GM12874 (cell line): ENCODE measurements around the gene SEMA3G.

Experiments used
- TF ChIP-seq, protein P1 (sequence below): IDR thresholded peaks from 2 replicates; pipeline ENCODE4 v1.5.1; 2011; ENCODE audit warnings: low read depth, mild to moderate bottlenecking, control low read depth, low read length, moderate library complexity; ENCODE audit not compliant: insufficient read depth

The SEMA3G gene

DNA sequence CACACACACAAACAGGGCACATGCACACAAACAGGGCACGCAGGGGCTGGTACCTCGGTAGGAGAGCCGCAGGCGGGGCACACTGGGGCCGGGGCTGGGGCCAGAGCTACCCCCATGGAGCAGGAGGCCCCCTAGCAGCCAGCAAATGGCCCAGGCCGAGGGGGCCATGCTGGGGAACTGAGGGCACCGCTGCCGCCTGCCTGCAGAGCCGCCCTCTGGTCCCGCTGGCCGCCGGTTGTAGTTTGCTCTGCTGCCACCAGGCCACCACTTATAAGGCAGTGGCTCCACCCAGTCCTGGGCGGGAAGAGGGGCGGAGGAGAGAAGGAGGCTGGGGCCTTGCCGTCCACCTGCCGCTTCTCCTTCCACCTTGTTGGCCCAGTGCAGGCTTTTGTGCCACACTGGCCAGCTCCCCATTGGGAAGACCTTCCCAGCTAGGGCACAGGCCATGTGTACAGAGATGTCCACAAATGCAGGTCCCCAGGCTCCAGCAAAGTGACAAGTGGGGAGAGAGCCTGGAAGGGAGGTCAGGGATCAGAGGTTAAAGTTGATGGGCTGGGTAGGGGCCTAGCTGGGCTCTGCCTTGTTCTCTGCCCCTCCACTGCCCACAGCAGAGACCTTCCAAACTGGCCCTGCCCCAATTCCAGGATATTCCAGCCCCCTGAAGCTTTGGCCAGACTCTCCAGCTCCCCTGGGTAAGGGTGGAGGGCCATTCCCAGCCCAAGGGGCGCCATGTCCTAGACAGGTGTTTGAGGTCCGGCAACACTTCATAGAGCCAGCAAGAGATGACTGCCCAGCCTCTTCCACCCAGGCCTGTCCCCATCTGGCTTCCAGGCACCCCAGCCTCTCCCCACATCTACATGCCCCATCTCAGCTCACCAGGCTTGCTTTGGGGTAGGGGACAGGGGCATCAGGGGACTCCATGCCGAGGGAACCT lies at the start of gene SEMA3G:
Gene SEMA3G (minus strand): TSS at position 244 of the 934 bp plus-strand sequence. CDS start 76 bp downstream, at position 168.
- TF ChIP-seq, protein P1, sequence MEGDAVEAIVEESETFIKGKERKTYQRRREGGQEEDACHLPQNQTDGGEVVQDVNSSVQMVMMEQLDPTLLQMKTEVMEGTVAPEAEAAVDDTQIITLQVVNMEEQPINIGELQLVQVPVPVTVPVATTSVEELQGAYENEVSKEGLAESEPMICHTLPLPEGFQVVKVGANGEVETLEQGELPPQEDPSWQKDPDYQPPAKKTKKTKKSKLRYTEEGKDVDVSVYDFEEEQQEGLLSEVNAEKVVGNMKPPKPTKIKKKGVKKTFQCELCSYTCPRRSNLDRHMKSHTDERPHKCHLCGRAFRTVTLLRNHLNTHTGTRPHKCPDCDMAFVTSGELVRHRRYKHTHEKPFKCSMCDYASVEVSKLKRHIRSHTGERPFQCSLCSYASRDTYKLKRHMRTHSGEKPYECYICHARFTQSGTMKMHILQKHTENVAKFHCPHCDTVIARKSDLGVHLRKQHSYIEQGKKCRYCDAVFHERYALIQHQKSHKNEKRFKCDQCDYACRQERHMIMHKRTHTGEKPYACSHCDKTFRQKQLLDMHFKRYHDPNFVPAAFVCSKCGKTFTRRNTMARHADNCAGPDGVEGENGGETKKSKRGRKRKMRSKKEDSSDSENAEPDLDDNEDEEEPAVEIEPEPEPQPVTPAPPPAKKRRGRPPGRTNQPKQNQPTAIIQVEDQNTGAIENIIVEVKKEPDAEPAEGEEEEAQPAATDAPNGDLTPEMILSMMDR = peak; percentile 73

DNA sequence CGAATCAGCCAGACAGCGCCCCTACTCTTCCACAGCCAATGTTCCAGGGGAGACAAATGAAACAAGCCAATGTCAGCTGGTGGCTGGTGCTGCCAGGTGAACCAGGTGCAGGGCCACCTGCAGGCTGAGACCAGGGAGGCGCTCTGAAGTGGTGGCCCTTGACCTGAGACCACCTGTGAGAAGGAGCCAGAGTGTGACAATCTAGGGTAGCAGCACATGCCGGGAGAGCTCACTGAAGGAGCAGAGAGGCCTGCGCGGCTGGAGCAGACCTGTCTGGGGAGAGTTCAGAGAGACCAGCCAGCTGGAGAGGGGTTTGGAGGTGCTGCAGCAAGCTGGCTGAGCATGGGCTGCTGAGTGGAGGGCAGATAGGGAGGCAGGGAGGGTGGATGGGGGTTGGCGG lies 49.5 kb upstream of the SEMA3G start:
- TF ChIP-seq, protein P1 = no peak

DNA sequence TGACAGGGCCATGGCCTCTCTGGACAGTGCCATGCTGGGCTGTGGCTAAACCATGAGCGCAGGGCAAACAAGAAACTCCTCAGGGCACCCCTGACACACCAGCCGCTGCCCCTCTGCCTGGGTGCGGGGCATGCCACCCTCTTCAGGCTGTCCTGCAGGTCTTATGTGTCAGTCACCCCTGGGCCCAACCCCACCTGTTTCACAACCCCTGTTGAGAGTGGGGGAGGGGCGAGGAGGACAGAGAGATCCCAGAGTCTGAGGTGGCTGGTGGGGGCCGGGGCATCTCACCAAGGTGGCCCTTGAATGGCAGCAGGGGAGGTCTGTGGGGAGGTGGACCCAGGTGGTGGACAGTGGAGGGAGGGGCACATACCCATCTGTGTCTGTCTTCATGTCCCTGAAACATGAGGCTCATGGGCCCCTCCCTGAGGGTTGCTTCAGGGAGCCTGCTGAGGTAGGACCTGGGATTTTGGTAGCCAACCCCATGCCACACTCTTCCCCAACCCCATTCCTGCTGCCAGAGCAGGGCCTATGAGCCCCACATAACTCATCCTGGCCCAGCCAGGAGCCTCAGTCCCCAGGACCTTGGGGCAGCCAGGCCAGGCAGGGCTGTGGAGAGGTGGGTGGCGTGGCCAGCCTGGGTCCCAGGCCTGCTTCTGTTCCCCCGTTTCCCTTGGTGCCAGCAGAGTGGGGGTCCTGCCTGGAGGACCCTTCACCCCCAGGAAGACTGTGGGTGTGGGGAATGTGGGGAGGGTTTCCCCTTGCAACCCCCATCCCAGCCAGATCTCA lies 48.5 kb upstream of the SEMA3G start:
- TF ChIP-seq, protein P1 = no peak

DNA sequence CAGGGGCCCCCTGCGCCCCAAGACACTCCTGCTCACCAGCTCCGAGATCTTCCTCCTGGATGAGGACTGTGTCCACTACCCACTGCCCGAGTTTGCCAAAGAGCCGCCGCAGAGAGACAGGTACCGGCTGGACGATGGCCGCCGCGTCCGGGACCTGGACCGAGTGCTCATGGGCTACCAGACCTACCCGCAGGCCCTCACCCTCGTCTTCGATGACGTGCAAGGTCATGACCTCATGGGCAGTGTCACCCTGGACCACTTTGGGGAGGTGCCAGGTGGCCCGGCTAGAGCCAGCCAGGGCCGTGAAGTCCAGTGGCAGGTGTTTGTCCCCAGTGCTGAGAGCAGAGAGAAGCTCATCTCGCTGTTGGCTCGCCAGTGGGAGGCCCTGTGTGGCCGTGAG lies 47.2 kb upstream of the SEMA3G start:
- TF ChIP-seq, protein P1 = no peak

DNA sequence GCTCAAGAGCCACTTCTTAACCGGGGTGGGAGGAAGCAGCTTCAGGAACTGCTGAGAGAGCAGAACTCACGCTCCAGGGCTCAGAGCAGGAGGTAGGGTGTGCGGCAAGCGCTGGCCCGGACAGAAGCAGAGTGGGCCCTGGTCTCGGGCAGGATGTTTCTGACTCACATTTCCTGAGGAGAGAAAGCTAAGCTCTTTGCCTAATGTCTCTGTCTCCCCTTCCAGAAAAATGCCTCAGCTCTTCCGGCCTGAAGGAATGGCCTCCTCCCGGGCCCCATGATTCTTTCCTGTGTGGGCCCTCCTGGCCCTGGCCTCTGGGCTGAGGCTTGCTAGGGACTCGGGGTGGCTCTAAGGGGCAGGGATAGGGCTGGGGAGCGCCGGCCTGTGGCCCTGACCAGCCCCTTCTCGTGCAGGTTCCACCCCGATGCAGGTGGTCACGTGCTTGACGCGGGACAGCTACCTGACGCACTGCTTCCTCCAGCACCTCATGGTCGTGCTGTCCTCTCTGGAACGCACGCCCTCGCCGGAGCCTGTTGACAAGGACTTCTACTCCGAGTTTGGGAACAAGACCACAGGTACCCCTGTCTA lies 46.1 kb upstream of the SEMA3G start:
- TF ChIP-seq, protein P1 = no peak

DNA sequence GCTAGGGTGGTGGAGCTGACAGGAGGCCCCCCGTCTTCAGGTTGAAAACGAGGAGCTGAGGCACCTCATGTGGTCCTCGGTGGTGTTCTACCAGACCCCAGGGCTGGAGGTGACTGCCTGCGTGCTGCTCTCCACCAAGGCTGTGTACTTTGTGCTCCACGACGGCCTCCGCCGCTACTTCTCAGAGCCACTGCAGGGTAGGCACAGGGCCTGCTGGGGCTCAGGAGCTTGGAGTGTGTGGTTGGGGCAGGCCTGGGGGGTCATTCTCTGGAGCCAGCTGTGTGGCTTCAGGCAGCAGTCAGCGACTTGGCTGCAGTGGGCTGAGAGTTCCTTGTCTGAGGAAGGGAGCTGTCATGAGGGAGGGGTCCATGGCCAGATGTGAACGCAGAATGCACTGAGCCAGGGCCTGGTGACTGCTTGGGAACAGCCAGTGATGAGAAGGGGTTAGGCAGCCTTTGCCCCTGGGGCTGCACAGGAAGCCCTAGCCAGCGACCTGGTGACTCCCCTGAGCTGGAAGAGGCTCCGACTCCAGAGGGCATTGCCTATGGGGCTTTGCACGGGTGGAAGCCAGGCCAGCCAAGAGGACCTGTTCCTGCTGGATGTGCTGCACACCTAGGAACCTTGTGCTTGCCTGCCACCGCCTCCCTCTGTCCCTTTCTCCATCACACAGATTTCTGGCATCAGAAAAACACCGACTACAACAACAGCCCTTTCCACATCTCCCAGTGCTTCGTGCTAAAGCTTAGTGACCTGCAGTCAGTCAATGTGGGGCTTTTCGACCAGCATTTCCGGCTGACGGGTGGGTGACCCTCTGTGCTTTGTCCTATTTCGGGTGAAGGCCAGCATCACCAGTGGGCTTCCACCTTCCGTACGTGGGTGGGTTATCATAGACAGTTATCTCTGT lies 45.4 kb upstream of the SEMA3G start:
- TF ChIP-seq, protein P1 = no peak
